ENCODE data around the gene NCAPG2.

NCAPG2 gene

GRCh38 chr7:158704524-158705233 is at the start of gene NCAPG2:
TSS of gene NCAPG2 (minus strand) at chr7:158704804. CDS start at chr7:158701899, 2,905 bp downstream.
- DNase-seq, result peak; percentile 98

GRCh38 chr7:158753900-158754299 is 49.3 kb upstream of the NCAPG2 start:
- DNase-seq, result no peak

- DNase-seq, result no peak
Observed at GRCh38 chr7:158751751-158752150, 47.1 kb upstream of the NCAPG2 start.

GRCh38 chr7:158751199-158751598 is 46.6 kb upstream of the NCAPG2 start:
- no peak for DNase-seq

GRCh38 chr7:158750702-158751101 is 46.1 kb upstream of the NCAPG2 start:
- no peak for DNase-seq

- no peak for DNase-seq
Observed at GRCh38 chr7:158749396-158749795, 44.8 kb upstream of the NCAPG2 start.

- DNase-seq, result no peak
Observed at GRCh38 chr7:158748335-158748734, 43.7 kb upstream of the NCAPG2 start.

GRCh38 chr7:158747408-158747807 is 42.8 kb upstream of the NCAPG2 start:
- DNase-seq, result no peak

- no peak for DNase-seq
Observed at GRCh38 chr7:158746957-158747356, 42.4 kb upstream of the NCAPG2 start.

- DNase-seq, result no peak
Observed at GRCh38 chr7:158745057-158745715, 40.6 kb upstream of the NCAPG2 start.

- DNase-seq, result no peak
Observed at GRCh38 chr7:158744070-158744469, 39.5 kb upstream of the NCAPG2 start.

GRCh38 chr7:158743219-158743618 is 38.6 kb upstream of the NCAPG2 start:
- no peak for DNase-seq

- no peak for DNase-seq
Observed at GRCh38 chr7:158742065-158742821, 37.6 kb upstream of the NCAPG2 start.

- DNase-seq, result no peak
Observed at GRCh38 chr7:158741294-158741666, 36.7 kb upstream of the NCAPG2 start.

GRCh38 chr7:158740657-158741293 is 36.2 kb upstream of the NCAPG2 start:
- DNase-seq, result no peak

GRCh38 chr7:158740013-158740656 is 35.5 kb upstream of the NCAPG2 start:
- DNase-seq, result no peak

- no peak for DNase-seq
Observed at GRCh38 chr7:158738841-158739240, 34.2 kb upstream of the NCAPG2 start.

GRCh38 chr7:158737064-158737695 is 32.6 kb upstream of the NCAPG2 start:
- no peak for DNase-seq

GRCh38 chr7:158735935-158736334 is 31.3 kb upstream of the NCAPG2 start:
- no peak for DNase-seq

GRCh38 chr7:158734861-158735260 is 30.3 kb upstream of the NCAPG2 start:
- no peak for DNase-seq

GRCh38 chr7:158733775-158734494 is 29.3 kb upstream of the NCAPG2 start:
- no peak for DNase-seq

GRCh38 chr7:158733220-158733519 is 28.6 kb upstream of the NCAPG2 start:
- no peak for DNase-seq
